Right lung (tissue), 10 donors: ENCODE results near the gene BTBD16. TPM values are rescaled to one million over a fixed set of nuclear protein-coding genes. Genes with fewer than 3 reads are reported as not detected.

Experiments used
- DNase-seq, 2 donors: peaks; one replicate each; pipeline ENCODE4 v3.0.0-alpha.2; 2013
- long read RNA-seq, 8 donors: transcript quantifications; one replicate each; lab custom pipeline, GENCODE V29; 2026
- polyA plus RNA-seq, 5 donors: library from polyadenylated mRNA; unstranded; fragments of 120-200 nt; gene quantifications; one replicate each; pipeline versions ENCODE4 v1.2.1 to v1.2.3, GENCODE V29; 2013; ENCODE audit warnings: inconsistent platforms in 1 of 5, low replicate concordance in 1 of 5; ENCODE audit not compliant: insufficient read length in 5 of 5, insufficient read depth in 1 of 5

Gene BTBD16
- under 1 TPM in 3 of 5 donors, not detected in 2; 0.10 to 0.44 (median 0.11) TPM for polyA plus RNA-seq
- long read RNA-seq, donor 1, result 0 reads
- long read RNA-seq, donor 2, result 0 reads
- long read RNA-seq, donor 3, result 0 reads
- long read RNA-seq, donor 4, result 0 reads
- long read RNA-seq, donor 5, result 0 reads
- long read RNA-seq, donor 6, result 0 reads
- long read RNA-seq, donor 7, result 0 reads
- long read RNA-seq, donor 8, result 0 reads

DNA sequence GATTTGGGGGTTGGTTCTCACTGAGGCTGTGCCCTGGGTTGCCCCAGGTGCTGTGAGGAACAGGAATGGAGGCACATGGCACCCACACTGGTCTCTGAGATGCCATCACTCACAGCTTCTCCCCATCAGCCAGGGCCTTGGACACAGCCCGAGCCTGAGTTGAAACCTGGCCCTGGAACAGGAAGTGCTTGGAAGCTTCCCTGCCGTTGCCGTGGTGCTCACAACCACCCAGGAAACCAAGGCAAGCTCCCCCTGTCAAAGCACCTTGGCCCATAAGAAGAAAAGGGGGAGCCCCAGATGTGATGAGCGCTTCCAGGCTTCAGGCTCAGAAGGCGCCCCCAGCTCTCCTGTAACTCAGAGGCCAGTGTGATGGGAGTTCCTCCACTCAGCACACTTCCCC is at the start of gene BTBD16:
Gene BTBD16, plus strand, starts transcription at position 221 of the 400 bp plus-strand sequence. CDS start 3,786 bp downstream, outside the sequence.
- no peak for DNase-seq

DNA sequence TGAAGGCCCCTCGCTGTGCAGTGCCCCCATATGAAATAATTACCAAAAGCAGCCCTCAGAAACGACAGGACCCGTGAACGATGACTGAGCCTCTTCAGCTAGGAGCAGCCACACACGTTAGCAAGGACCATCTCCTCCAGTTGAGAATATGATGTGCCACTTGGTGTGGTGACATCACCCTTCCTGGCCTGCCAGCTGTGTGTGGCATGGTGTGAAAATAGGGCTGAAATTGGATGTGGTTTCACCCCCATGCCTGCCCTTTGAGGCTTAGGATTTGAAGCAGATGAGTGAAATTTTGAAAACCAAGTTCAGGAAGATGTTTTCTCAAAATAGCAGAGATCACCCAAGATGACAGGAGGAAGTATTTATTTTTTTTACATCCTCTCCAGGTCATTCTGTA is 49.1 kb upstream of the BTBD16 start:
- no peak for DNase-seq

DNA sequence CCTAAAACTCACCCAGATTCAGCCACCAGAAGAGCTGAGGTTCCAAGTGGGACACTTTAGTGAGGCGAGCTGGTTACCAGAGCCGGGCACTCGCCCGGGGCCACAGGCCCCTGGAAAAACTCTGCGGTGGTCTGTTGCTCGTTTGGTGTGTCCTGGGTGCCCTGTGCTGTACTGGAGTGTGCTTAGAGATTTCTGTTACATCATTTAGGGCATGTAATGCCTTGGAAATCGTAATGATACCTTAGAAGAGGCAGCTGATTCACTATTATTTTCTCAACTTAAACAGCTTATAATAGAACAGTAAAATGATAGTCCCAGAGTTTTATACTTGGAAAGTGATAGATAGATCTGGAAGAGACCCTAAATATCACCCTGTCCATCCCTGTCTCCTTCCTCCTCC is 48.5 kb upstream of the BTBD16 start:
- DNase-seq, result no peak

DNA sequence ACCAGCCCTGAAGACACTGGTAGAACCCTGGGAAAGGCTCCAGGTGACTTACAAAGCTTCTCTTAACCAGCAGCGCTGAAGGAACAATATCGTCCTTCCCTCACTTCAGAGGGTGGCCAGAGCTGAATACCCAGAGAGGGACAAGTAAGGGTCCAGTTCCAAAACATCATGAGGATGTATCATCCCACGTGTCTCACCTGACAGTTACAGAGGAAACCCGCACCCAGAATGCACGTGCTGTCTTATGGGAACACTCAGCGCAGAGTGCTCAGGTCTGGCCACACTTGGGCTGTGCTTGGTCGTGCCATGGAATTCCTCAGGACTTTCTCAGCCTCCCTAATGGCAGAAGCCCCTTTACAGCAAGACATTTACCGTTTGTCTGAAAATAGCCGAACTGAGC is 46.9 kb upstream of the BTBD16 start:
- no peak for DNase-seq

DNA sequence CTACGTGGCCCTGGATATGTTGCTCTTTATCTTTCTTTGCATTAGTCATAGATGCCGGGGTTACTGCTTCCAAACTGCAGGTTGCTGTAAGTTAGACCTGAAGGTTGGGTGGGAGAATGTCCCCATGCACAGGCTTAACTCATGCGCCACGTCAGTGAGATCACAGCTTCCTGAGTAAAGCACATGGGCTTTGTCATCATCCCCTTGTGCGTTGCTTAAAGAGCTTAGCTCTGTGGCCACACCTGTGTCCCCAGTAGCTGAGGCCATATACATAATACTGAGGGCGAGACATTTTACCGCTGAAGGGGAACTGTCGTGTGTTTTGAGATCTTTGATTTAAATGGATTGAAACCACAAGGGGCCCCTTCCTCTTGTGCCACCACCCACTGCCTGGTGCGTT is 45.8 kb upstream of the BTBD16 start:
- DNase-seq, result no peak

DNA sequence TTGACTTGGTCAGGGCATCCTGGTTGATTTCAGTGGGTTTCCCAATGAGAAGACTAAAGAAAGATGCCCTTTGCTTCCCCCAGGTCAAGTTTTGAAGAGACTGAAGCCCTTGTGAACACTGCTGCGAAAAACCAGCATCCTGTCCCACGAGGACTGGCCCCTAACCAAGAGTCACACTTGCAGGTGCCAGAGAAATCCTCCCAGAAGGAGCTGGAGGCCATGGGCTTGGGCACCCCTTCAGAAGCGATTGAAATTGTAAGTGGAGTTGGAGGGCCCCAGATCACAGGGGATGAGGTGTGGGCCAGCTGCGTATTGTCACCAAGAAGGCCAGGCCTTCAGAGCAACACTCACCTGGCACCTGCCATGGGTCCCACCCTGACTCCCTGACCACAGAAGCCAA is 43.3 kb upstream of the BTBD16 start:
- DNase-seq, result no peak

DNA sequence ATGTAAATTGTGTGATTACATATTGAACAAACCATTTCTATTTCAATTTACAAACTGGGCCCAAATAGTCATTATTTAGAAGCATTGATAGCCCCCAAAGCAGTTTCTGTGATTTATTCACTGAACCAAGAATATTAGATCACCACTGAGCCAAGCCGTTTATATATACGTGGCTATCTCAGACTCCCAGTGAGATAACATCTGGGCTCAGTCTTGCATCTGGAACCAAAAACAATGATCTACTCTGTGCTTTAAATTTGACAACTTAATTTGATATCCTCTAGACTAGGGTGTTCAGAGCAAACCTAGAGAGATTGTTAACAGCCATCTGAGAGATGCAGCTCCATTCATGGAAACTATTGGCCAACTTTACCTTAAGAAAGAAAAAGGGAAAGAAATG is 41.4 kb upstream of the BTBD16 start:
- DNase-seq, result no peak

DNA sequence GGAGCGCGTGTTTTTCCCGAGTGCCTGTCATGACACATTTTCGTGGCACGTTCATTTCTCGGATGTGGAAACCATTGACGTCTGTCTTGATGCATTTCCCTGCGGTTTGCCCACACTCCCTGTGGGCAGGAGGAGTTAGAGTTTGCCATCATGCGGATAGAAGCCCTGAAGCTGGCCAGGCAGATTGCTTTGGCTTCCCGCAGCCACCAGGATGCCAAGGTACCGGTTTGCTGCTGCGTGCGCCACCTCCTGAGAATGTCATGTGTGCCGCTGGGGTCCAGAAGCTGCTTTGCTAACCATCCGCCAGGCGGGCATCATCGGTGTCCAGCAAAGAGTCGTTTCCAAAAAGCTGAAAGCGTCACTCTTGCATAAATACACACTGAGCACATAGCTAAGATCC is 40.9 kb upstream of the BTBD16 start:
- DNase-seq, result no peak

DNA sequence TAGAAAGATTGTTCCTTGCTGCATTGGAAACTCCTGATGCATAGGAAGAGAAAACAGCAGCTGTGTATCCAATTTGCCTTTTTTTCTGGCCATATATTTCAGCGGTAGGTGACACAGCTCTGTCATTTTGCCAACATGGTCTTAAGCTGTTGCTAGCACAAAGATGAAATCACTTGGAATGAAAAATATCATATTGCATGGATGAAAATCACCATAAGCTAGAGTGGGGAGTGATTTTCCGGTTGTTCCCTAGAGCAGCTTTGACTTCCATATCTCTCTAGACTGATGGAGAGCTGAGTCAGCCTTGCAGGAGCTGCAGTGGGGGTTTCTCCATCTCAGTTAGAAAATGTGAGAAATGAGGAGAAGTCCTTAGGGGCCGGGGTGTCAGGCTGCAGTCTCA is 38.3 kb upstream of the BTBD16 start:
- peak; percentile 34 to 39 for DNase-seq

DNA sequence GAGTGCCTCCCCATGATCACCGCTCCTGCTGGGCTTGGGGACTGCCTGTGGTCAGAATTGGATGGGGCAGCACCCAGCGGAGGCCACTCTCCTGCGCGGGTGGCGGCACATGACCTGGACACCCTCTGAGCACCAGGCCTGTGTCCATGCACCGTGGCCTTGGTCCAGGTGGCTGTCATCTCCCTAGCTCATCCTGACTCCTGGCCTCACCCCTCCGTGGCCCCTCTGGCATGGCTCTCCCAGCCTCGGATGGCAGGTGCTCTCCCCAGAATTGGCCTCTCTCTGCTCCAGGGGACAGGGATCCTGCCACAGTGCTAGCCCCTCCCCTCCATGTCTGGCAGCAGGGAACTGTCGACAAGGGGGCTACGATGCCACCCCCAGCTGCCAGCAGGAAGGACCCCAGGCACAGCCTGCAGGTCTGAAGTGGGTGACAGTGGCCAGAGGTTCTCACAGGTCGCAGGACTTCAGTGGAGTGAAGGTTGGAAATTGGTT is 37.2 kb upstream of the BTBD16 start:
- no peak for DNase-seq

DNA sequence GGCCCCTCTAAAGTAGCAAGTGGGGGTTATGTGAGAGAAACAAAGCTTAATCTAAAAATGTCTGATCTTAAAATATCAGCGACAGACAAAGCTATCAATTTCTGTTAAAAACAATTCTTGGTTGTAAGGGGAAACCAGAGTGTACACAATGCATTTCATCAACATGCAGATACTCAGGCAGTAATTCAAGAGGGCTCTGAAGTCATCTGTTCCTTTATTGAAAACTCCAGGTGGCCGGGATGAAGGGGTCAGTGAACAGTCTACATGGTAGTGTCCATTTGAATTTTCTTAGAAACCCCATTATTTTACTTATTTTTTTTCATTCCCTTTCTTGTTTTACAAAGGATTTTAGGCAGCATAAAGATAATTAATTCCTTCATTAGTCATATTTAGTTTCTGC is 36.7 kb upstream of the BTBD16 start:
- no peak for DNase-seq

DNA sequence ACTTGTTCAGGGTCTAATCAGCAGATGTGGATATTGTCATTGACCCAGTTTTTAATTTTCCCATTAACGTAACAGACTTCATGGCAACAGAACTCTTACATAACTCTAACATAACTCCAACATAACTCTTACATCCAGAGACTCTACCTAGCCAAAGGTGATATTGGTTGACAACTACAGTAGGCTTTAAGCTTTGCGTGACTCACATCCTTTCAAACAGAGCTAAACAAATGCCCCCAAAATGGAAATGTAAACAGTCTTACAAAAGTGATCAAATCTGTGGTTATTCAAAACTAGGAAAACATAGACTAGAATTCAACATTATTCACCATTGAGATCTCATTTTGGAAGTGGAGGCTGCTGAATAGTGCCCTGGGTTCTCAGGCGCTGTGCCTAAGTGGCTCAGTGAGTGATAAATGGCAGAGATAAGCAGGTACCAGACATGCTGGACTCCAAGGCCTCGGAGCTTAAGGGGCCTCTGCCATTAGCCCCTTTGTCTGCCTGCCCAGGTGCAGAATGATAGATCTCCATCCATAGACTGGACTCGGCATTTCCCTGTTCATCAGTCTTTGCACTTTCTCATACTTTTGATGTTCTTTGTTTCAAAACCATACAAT is 34.3 kb upstream of the BTBD16 start:
- no peak for DNase-seq

DNA sequence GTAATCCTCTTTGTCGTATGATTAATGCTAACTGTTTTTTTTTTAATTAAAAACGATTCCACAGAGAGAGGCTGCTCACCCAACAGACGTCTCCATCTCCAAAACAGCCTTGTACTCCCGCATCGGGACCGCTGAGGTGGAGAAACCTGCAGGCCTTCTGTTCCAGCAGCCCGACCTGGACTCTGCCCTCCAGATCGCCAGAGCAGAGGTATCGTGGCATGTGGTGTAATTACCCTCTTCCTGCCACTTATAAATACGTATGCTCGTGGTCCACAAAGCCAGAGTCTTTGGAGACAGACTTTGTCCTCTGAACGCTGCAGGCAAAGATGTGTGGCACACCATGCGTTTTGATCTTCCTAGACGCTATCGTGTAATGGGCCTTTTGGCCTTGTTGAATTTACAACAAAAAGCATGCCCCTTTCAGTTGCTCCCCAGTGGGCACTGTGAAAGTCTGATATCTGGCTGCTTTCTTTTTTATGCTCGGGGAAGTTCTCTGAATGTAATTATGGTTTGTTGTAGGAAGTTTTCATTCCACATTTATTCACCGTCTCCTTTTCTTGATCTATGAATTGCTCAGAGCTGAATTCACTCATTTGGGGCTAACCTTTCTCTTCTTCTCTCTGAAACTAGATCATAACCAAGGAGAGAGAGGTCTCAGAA is 33.6 kb upstream of the BTBD16 start:
- DNase-seq, result no peak

DNA sequence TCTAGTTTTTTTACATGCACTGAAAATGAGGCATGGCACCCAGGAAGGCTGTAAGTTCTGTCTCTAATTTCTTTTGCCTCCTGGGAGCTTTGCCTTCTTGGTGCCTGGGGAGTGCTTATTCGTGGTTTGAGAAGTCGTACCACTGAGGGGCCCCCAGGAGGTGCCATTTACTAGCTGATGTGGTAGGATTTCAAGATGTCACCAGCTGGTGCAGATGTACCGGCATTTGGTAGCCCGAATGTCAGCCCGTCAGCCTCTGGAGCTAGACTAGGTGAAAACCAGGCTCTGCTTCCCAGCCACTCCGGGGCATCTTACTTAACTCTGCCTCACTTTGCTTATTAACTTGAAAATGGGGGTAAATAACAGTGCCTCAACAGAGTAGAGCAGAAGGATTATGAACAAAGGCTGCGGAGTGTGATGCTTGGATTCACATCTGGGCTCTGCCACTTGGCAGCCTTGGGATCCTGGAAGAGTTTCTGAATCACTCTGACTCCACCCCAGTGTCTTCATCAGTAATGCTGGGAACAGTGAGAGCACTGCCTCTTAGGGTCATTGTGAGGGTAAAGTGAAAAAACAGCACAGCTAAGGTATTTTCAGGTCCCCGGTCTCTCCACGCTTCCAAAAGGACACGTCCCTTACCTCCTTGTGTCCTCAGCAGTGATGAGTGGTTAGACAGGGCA is 31.4 kb upstream of the BTBD16 start:
- DNase-seq, result no peak

DNA sequence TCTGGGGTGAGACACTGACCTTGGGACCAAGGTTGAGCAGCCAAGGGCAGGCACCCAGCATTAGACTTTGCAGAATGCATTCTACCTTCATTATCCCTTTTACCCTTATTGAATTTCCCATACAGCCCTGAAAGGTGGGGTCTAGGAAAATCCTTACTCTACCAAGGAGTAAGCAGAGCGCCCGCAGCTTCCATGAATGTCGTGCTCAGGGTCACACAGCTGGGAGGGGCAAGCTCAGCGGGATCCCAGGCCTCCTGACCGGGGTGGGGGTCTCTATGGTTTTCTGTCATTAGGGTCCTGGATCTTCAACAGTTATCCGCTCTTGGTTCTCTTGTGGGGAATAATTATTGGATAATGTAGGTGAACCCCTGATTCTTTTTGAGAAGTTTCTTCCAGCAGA is 30.7 kb upstream of the BTBD16 start:
- DNase-seq, result no peak

DNA sequence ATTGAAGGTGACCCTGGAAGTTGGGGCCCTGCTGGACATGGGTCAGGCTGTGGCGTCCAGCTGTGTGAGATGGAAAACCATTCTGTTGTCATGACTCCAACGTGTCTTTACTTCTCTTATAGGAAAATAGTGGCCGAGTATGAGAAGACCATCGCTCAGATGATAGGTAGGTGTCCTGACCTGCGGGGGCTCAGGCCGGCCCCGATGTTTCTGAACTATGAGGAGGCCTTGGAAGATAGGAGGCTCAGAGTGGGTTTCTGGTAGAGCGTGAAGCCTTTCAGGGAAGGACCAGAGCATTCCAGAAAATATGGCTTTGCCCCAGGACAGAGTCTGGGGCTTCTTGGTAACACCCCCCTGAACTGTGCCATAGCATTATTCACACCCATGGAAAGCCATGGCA is 29.3 kb upstream of the BTBD16 start:
- DNase-seq, result no peak

DNA sequence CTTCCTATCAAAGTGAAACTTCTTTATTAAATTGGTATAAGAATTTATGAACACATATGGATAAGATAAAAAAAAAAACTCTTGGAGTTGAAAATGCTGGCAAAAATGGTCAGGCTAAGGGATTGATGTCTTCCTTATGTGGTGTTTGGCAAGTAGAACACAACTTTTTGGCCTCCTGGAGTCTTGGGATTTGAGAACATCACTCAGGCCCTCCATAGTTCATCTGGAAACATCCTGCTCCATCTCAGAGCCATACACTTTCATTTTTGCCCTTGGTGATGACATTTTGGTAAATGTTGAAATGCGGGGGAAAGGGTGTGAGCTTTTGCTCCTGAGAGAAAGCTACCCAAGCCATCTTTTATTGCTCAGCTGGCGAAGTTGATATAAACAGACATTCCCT is 27.5 kb upstream of the BTBD16 start:
- DNase-seq, result no peak

DNA sequence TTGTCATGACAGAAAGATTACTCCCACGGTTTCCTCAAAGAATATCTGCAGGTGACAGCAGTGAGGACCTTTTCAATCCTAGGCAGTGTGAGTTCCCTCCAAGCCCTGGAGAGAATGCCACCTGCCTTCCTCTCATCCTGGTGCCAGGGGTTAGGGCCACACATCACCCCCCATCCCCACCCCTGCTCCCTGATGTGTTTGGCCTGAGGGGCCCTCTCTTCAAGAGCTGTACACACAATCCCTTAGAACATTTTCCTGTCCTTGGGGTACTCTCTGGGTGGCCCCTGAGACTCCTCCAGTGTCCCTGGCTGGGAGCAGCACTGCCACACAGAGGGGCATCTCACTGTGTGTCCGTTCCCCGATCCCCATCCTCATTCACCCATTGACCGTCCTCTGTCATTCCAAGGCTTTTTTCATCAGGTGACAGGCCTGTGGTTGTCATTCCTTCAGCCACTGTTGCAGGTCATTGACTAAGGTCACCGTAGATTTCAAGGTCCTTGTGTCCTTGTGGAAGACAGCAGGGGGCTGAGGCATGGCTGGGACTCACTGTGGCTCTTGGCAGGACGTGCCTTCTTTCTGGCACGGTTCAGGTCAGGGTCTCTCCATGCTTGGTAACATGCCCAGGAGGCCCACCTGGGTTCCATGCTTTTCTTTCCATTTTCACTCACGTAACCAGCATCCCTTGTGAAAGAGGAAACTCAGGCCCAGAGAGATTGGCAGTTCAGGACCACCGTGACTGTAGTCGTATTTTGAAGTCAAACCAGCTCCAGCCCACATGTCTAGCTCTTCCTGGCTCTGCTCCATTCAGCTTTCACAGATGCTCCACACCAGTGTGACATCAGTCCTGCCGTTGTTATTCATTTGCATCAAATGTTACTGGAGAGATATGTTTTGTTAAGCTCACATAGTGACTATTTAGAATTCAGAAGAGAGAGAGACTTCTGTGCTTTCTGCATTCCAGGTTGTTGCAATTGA is 26.8 kb upstream of the BTBD16 start:
- no peak for DNase-seq

DNA sequence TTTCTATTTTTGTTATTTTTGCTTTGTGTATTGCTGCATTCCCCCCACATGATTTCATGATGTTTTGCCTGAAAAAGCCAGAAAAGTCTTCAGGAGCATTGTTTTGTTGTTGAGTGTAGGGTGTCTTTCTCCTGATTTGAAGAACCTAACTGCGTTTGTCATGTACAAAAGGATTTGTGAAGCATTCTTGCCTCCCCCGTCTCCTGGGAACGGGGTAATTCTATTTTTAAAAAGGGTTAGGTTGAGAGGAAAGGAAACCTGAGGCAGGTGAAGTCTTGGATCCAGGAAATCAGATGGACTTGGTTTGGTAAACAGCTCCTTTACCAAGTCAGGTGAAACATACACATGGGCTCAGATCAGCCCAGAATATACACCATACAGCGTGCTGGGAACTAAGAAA is 26.0 kb upstream of the BTBD16 start:
- DNase-seq, result no peak

DNA sequence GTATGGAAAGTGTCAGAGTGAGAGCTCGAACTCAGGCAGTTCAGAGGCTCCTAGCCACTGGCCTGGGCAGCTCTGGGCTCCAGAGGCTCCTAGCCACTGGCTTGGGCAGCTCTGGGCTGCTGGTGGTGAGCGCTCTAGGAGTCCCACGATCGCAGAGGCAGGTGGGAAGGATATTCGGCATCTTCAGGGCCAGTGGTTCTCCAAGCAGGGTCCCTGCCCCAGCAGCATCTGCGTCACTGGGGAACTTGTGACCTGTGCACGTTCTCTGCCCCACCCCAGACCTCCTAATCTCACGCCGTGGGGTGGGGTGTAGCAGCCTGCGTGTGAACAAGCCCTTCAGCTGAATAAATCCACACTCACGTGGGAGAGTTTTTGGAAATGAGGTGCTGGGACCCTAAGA is 25.2 kb upstream of the BTBD16 start:
- DNase-seq, result no peak

DNA sequence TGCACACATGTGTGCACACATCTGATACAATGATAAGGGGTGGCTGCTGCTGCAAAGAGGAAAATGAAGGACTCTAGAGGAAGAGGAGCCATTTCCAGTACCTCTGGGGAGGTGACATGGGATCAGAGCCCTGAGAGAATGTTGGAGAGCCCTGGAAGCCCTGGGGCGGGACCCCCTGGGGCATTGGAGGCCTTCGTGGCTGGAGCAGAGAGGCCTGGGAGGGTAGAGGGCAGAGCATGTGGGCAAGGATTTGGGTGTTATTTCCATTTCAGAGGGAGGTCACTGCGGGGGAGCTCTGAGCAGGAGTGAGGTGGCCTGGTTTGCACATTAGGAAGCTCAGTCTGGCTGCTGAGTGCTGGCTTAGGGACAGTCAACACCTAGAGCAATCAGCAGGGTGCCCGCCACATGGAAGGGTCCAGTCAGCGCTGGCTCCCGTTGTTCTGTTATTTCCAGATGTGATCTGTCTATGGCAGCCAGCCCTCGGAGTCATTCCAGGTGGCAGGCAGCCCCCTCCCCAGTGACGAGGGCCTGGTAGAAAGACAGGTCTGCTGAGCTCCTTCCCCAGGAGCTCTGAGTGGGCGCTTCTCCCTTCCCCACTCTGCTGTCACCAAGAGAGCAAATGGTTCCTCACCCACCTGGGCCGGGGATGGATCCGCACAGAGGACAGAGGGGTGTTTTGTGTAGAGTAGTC is 24.1 kb upstream of the BTBD16 start:
- no peak for DNase-seq
